ENCODE results near the gene RHOB.
"Not testable (repeated sequence)": the region's sequence is repeated elsewhere in the genome, so short reads cannot be mapped to it uniquely, and the experiment has no call there.

The RHOB gene

GRCh38 chr2:20430035-20430434 is 16.8 kb upstream of the RHOB start:
- Mint-ChIP-seq H3K9me3 (no peaks in the 10 kb centered on the region), H3K27ac (no peak overlapping the region), H3K4me3 (no peak overlapping the region), H3K36me3 (no peaks in the 10 kb centered on the region), H3K4me1 (peaks cover 12% of the 10 kb centered on the region)
- ATAC-seq, result no peak
- DNase-seq (ENCODE audit: low spot score in 2 of 2), result no peak

DNA sequence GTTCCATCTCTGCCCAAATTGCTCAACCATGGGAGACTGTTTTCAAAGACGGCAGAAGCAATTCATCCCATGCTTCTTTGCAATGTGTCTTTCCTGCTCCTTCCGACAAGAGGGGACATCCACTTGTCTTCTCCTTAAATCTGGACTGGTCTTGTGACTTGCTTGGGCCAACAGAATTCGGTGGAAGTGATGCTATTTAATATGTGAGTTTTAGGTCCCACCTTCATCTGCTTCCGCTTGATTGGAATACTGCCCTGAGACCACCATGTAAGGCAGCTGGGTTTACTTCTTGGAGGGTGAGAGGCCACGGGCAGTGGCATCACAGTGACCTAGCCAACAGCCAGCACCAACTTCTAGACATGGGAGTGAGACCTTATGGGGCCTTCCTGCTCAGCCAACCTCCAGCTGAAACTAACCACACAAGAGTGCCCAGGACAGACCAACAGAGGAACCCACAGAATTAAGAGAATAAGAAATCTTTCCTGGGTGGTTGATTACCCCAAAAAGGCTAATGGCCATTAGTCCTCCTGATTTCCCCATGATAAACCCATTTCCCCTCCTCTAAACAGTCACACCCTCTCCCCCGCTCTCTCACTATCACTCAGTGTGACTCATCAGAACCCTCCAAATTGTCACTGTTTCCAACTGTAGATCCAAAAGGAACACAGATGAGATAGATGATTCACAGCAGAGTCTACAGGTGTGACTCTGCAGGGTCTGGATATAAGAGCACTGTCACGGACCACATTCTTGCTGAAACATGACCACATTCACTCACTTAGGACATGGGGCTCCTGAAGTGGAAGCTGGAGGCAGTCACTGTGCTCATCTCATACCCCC is 16.2 kb upstream of the RHOB start:
- H3K27ac Mint-ChIP-seq, result no peak overlapping the region
- no peaks in the 10 kb centered on the region for H3K36me3 Mint-ChIP-seq
- no peak overlapping the region for H3K4me3 Mint-ChIP-seq
- H3K4me1 Mint-ChIP-seq, result peaks cover 8% of the 10 kb centered on the region
- H3K9me3 Mint-ChIP-seq, result no peaks in the 10 kb centered on the region
- ATAC-seq, result peak; percentile 91
- no peak for DNase-seq (ENCODE audit: low spot score in 2 of 2)

DNA sequence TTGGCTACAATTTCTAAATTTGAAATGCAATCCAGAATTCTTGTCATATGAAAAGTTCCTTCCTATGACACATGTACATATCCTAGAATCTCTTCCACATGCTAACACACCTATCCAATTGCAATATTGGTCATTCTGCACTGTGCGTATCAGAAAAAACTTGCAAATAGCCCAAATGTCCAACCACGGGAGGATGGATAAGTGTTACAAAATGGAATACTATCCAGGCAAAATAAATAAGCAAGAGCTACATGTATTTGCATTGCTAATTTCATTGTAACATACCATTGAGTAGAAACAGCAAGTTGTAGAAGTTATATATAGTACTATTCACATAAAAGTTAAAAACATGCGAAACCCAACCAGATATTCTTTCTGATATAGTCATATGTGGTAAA is 15.6 kb upstream of the RHOB start:
- no peaks in the 10 kb centered on the region for H3K36me3 Mint-ChIP-seq
- no peak overlapping the region for H3K27ac Mint-ChIP-seq
- no peak for ATAC-seq
- H3K4me3 Mint-ChIP-seq, result no peak overlapping the region
- H3K4me1 Mint-ChIP-seq, result peaks cover 8% of the 10 kb centered on the region
- no peak for DNase-seq (ENCODE audit: low spot score in 2 of 2)
- H3K9me3 Mint-ChIP-seq, result no peaks in the 10 kb centered on the region

- H3K36me3 Mint-ChIP-seq, result no peaks in the 10 kb centered on the region
- no peak overlapping the region for H3K4me3 Mint-ChIP-seq
- no peak for DNase-seq (ENCODE audit: low spot score in 2 of 2)
- no peaks in the 10 kb centered on the region for H3K9me3 Mint-ChIP-seq
- H3K27ac Mint-ChIP-seq, result no peak overlapping the region
- peaks cover 8% of the 10 kb centered on the region for H3K4me1 Mint-ChIP-seq
- no peak for ATAC-seq
These were observed 15.1 kb upstream of the RHOB start for GRCh38 chr2:20431772-20432171.

- DNase-seq (ENCODE audit: low spot score in 2 of 2) (no peak), ATAC-seq (no peak)
- H3K36me3 Mint-ChIP-seq, result no peaks in the 10 kb centered on the region
- no peak overlapping the region for H3K4me3 Mint-ChIP-seq
- H3K4me1 Mint-ChIP-seq, result peaks cover 8% of the 10 kb centered on the region
- H3K9me3 Mint-ChIP-seq, result no peaks in the 10 kb centered on the region
- no peak overlapping the region for H3K27ac Mint-ChIP-seq
These were observed 14.2 kb upstream of the RHOB start for GRCh38 chr2:20432714-20433113.

- no peaks in the 10 kb centered on the region for H3K36me3 Mint-ChIP-seq
- H3K4me3 Mint-ChIP-seq, result no peak overlapping the region
- DNase-seq (ENCODE audit: low spot score in 2 of 2) (no peak), ATAC-seq (no peak)
- peaks cover 8% of the 10 kb centered on the region for H3K4me1 Mint-ChIP-seq
- no peak overlapping the region for H3K27ac Mint-ChIP-seq
- H3K9me3 Mint-ChIP-seq, result no peaks in the 10 kb centered on the region
These were observed 13.6 kb upstream of the RHOB start for GRCh38 chr2:20433249-20433648.

- DNase-seq (ENCODE audit: low spot score in 2 of 2) (no peak), ATAC-seq (no peak)
- Mint-ChIP-seq H3K9me3 (no peaks in the 10 kb centered on the region), H3K27ac (no peak overlapping the region), H3K36me3 (no peaks in the 10 kb centered on the region), H3K4me1 (peaks cover 8% of the 10 kb centered on the region), H3K4me3 (no peak overlapping the region)
These were observed 12.8 kb upstream of the RHOB start for GRCh38 chr2:20433946-20434553.

DNA sequence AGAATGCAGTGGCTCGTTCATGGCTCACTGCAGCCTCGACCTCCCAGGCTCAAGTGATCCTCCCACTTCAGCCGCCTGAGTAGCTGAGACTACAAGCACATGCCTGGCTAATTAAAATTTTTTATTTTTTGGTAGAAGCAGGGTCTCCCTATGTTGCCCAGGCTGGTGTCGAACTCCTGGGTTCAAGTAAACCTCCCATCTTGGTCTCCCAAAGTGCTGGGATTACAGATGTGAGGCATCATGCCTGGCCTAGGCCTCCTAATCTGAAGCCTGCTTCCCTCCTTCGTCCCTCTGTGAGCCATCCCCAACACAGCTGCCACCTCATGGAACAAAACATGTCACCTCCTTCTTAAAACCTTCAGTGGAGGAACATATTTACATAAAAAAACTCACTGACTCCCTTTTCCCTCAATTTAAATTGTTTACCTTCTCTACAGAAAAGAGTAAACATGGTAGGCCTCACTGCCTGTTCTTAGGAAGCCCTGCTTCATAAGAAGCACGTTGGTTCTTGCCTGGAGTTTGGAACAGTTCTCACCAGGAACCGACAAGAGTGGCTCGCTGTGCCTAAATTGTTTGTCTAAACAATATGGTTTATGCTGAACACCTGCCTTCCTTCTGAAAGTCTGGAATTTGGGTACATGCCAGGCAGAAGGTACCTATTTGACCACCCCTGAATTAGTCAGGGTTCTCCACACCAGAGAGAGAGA is 12.1 kb upstream of the RHOB start:
- Mint-ChIP-seq H3K4me3 (no peak overlapping the region), H3K9me3 (no peaks in the 10 kb centered on the region), H3K4me1 (peaks cover 8% of the 10 kb centered on the region), H3K36me3 (no peaks in the 10 kb centered on the region), H3K27ac (no peak overlapping the region)
- ATAC-seq (no peak), DNase-seq (ENCODE audit: low spot score in 2 of 2) (no peak)

DNA sequence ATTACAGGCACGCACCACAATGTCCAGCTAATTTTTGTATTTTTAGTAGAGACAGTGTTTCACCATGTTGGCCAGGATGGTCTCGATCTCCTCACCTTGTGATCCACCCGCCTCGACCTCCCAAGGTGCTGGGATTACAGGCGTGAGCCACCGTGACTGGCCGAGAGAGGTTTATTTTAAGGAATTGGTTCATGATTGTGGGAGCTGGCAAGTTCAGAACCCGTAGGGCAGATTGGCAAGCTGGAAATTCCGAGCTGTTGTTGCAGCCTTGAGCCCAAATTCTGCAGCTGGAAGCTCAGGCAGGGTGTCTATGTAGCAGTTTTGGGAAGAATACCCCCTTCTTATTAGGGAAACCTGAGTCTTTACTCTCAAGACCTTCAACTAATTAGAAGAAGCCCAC is 11.4 kb upstream of the RHOB start:
- H3K4me1 Mint-ChIP-seq; DNase-seq (ENCODE audit: low spot score in 2 of 2); ATAC-seq; H3K36me3 Mint-ChIP-seq; H3K9me3 Mint-ChIP-seq; H3K27ac Mint-ChIP-seq; H3K4me3 Mint-ChIP-seq: not testable (repeated sequence)

GRCh38 chr2:20436716-20437470 is 10.0 kb upstream of the RHOB start:
- Mint-ChIP-seq H3K27ac (no peak overlapping the region), H3K4me1 (no peaks in the 10 kb centered on the region), H3K9me3 (no peaks in the 10 kb centered on the region), H3K4me3 (no peak overlapping the region), H3K36me3 (no peaks in the 10 kb centered on the region)
- ATAC-seq (no peak), DNase-seq (ENCODE audit: low spot score in 2 of 2) (no peak)

DNA sequence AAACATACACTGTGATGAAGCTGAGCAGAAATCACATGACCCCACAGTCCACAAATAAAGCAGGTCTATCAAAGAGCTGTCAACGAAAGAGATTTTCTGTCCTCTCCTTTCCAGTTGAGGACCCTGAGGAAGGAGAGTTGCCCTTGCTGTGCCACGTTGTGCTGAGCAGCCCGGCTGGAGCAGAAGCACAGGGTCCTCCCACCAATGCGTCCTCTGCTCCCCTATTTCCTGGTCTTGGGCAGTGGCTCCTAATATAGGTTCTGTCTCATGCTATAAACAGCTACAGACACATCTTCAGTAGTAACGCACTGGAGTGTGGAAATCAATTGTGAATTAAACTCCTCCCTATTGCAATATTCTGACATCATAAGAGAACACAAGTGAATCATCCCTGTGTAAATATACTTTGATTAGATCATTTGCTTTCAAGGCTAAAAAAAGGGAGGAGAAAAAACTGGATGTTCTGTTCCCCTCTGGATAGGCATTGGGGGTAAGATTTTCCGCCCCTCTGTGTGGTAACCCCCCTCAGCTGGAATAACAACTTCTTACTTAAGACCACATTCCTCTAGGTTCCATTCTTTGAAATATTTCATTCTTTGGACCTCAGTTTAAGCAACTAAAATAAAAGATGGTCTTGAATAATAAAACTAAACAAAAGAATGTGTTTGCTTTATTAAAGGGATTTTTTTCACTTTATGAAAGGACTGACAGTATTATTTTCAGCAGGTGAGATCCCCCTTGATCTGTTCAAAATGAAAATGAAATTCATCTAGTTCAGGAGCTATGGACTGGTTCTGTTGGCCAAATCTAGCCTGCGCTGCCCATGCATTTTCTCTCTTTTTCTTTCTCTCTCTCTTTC is 8.3 kb upstream of the RHOB start:
- Mint-ChIP-seq H3K9me3 (no peaks in the 10 kb centered on the region), H3K27ac (no peak overlapping the region), H3K36me3 (no peaks in the 10 kb centered on the region), H3K4me3 (no peak overlapping the region), H3K4me1 (no peaks in the 10 kb centered on the region)
- ATAC-seq, result no peak
- DNase-seq (ENCODE audit: low spot score in 2 of 2), result no peak

- Mint-ChIP-seq H3K27ac (no peak overlapping the region), H3K4me3 (no peak overlapping the region), H3K9me3 (no peaks in the 10 kb centered on the region), H3K36me3 (no peaks in the 10 kb centered on the region), H3K4me1 (no peaks in the 10 kb centered on the region)
- no peak for ATAC-seq
- DNase-seq (ENCODE audit: low spot score in 2 of 2), result no peak
These were observed 7.7 kb upstream of the RHOB start for GRCh38 chr2:20439193-20439475.

GRCh38 chr2:20439503-20439902 is 7.4 kb upstream of the RHOB start:
- no peaks in the 10 kb centered on the region for H3K9me3 Mint-ChIP-seq
- H3K36me3 Mint-ChIP-seq, result no peaks in the 10 kb centered on the region
- H3K4me3 Mint-ChIP-seq, result no peak overlapping the region
- ATAC-seq (no peak), DNase-seq (ENCODE audit: low spot score in 2 of 2) (no peak)
- H3K4me1 Mint-ChIP-seq, result no peaks in the 10 kb centered on the region
- no peak overlapping the region for H3K27ac Mint-ChIP-seq

DNA sequence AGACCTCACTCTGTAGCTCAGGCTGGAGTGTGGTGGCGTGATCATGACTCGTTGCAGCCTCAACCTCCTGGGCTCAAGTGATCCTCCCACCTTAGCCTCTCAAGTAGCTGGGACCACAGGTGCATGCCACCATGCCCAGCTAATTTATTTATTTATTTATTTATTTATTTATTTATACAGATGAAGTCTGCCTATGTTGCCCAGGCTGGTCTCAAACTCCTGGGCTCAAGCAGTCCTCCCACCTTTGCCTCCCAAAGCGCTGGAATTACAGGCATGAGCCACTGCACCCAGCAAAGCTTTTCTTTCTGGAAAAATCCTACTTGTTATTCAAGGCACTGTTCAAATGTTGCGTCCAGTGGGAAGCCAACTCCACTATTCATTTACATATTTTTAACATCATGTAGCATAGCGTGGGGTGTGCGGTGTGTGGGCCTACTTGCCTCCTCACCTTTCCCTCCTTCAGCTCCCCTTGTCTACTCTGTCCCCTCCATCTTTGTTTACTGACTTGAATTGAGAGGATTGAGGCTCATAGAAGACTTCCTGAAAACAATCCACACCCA is 6.8 kb upstream of the RHOB start:
- H3K4me1 Mint-ChIP-seq, result no peaks in the 10 kb centered on the region
- DNase-seq (ENCODE audit: low spot score in 2 of 2), result no peak
- H3K4me3 Mint-ChIP-seq, result no peak overlapping the region
- no peak for ATAC-seq
- H3K36me3 Mint-ChIP-seq, result no peaks in the 10 kb centered on the region
- H3K9me3 Mint-ChIP-seq, result no peaks in the 10 kb centered on the region
- H3K27ac Mint-ChIP-seq, result no peak overlapping the region
